ENCODE results near the gene TPK1.

- no peak for TF ChIP-seq SMC3 (IDR thresholded peaks at IDR 0.05; ENCODE audit: low read depth, low read length)
- TF ChIP-seq POLR2AphosphoS5 (IDR thresholded peaks at IDR 0.05; ENCODE audit: low read depth, low read length), result no peak
- TF ChIP-seq, protein P1, sequence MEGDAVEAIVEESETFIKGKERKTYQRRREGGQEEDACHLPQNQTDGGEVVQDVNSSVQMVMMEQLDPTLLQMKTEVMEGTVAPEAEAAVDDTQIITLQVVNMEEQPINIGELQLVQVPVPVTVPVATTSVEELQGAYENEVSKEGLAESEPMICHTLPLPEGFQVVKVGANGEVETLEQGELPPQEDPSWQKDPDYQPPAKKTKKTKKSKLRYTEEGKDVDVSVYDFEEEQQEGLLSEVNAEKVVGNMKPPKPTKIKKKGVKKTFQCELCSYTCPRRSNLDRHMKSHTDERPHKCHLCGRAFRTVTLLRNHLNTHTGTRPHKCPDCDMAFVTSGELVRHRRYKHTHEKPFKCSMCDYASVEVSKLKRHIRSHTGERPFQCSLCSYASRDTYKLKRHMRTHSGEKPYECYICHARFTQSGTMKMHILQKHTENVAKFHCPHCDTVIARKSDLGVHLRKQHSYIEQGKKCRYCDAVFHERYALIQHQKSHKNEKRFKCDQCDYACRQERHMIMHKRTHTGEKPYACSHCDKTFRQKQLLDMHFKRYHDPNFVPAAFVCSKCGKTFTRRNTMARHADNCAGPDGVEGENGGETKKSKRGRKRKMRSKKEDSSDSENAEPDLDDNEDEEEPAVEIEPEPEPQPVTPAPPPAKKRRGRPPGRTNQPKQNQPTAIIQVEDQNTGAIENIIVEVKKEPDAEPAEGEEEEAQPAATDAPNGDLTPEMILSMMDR (IDR thresholded peaks at IDR 0.05), result no peak
- no peak for TF ChIP-seq RAD21 (IDR thresholded peaks at IDR 0.05; ENCODE audit: low read length)
- no peak for TF ChIP-seq CHD2 (IDR thresholded peaks at IDR 0.05; ENCODE audit: low read length, partially characterized antibody)
- TF ChIP-seq EZH2phosphoT487 (IDR thresholded peaks at IDR 0.05; ENCODE audit: borderline replicate concordance, low read depth), result no peak
- no peak for TF ChIP-seq NRF1 (IDR thresholded peaks at IDR 0.05; ENCODE audit: low read depth, low read length)
- TF ChIP-seq USF2 (IDR thresholded peaks at IDR 0.05; ENCODE audit: borderline replicate concordance, low read depth, low read length), result no peak
- TF ChIP-seq, protein P2, sequence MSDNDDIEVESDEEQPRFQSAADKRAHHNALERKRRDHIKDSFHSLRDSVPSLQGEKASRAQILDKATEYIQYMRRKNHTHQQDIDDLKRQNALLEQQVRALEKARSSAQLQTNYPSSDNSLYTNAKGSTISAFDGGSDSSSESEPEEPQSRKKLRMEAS (IDR thresholded peaks at IDR 0.05; ENCODE audit: low read depth), result no peak
- no peak for TF ChIP-seq EP300 (IDR thresholded peaks at IDR 0.05; ENCODE audit: borderline replicate concordance in 1 of 2, low read depth in 1 of 2, low read length in 1 of 2)
- no peak for TF ChIP-seq JUND (IDR thresholded peaks at IDR 0.05)
These were observed 163.0 kb downstream of the TPK1 start for GRCh38 chr7:144672869-144673268.
